Measurements from ENCODE around the gene CELF2. TPM values are rescaled to one million over a fixed set of nuclear protein-coding genes. Genes with fewer than 3 reads are reported as not detected.

CELF2 gene
- total RNA-seq, 1 experiment from 2014 or later, result 28.7 TPM

- Histone ChIP-seq H2BK20ac (ENCODE audit: low read depth, low read length, poor library complexity, severe bottlenecking) (no peak overlapping the region), H4K91ac (ENCODE audit: insufficient read length, low read depth, low read length) (no peak overlapping the region), H3K9me3 (ENCODE audit: control insufficient read depth, low read depth, low read length) (no peaks in the 10 kb centered on the region), H3K4me1 (ENCODE audit: insufficient read depth, low read length) (peaks cover 10% of the 10 kb centered on the region; the same call in 1 of the 2 replicates), H2AK5ac (ENCODE audit: insufficient read length, low read length) (no peak overlapping the region), H4K5ac (ENCODE audit: insufficient read length, low read depth, low read length) (no peak overlapping the region), H2AFZ (ENCODE audit: low read length) (no peak overlapping the region), H2BK120ac (ENCODE audit: low read depth, low read length, poor library complexity, severe bottlenecking) (no peak overlapping the region), H3T11ph (ENCODE audit: low read length) (no peak overlapping the region), H3K4me2 (ENCODE audit: insufficient read depth, insufficient read length, low read length) (no peak overlapping the region), H2BK15ac (ENCODE audit: low read depth, low read length) (no peak overlapping the region), H3K79me2 (ENCODE audit: insufficient read depth, low read length) (no peaks in the 10 kb centered on the region; the same call in 1 of the 2 replicates), H3K4ac (ENCODE audit: low read depth, low read length) (no peak overlapping the region), H3K23me2 (ENCODE audit: insufficient read length, low read depth, low read length, poor library complexity, severe bottlenecking) (no peaks in the 10 kb centered on the region), H2BK12ac (ENCODE audit: insufficient read length, low read depth, low read length) (no peak overlapping the region), H3K79me1 (ENCODE audit: insufficient read depth, low read depth, low read length, poor library complexity, severe bottlenecking) (no peaks in the 10 kb centered on the region), H3K9ac (ENCODE audit: extremely low read depth, insufficient read length, low read length) (no peak overlapping the region), H4K8ac (replicated peaks; ENCODE audit: insufficient read length, low read depth, low read length) (no peak overlapping the region), H3K27ac (ENCODE audit: insufficient read length, low read depth, low read length) (no peak overlapping the region), H4K20me1 (ENCODE audit: control insufficient read depth, insufficient read depth, insufficient read length) (no peaks in the 10 kb centered on the region), H3K27me3 (ENCODE audit: insufficient read depth, low read length) (no peaks in the 10 kb centered on the region), H3K14ac (ENCODE audit: insufficient read depth, low read length) (no peak overlapping the region), H3K18ac (ENCODE audit: insufficient read length, low read depth, low read length) (no peak overlapping the region), H3K23ac (ENCODE audit: insufficient read length, low read depth, low read length) (no peak overlapping the region), H2BK5ac (ENCODE audit: insufficient read length, low read length) (no peak overlapping the region), H3K56ac (ENCODE audit: insufficient read length, low read depth, low read length) (no peak overlapping the region)
- WGBS (ENCODE audit: extremely low coverage, insufficient read length, low lambda C conversion rate), result no CpG with 5 or more reads among the region's 12 CpGs
- peak; percentile 58 for TF ChIP-seq CTCF (conservative IDR thresholded peaks at IDR 0.05)
- H3K9me3 Mint-ChIP-seq, result no peaks in the 10 kb centered on the region
- H3K36me3 Mint-ChIP-seq (ENCODE audit: insufficient read depth in 1 of 3, low read depth in 3 of 3), result no peaks in the 10 kb centered on the region; a peak in 1 of 7 replicates
- H3K4me3 Mint-ChIP-seq, result peak overlapping the region in 1 of 2 experiments; percentile 49; a peak in 3 of 5 replicates
- peak overlapping the region in 2 of 3 experiments; percentile 76 to 87; a peak in 5 of 7 replicates for H3K27ac Mint-ChIP-seq
- peak; percentile 40 for DNase-seq
- H3K27me3 Mint-ChIP-seq (ENCODE audit: low read depth), result no peaks in the 10 kb centered on the region
- peaks cover 40 to 47% of the 10 kb centered on the region in 2 experiments for H3K4me1 Mint-ChIP-seq
Measured at GRCh38 chr10:11095374-11095801, 77.7 kb downstream of the CELF2 start.
